PC-9 (cell line): ENCODE results near the gene UBE2C.

ENCODE experiments used
- EZH2 ChIP-seq: fragments of 200-600 bp; sonication (generic); IDR thresholded peaks from 2 replicates; pipeline ENCODE4 v1.8.0; 2017; ENCODE audit warnings: antibody characterized with exemption, low read depth
- TF ChIP-seq, protein P1 (sequence below): fragments of 200-600 bp; sonication (generic); conservative IDR thresholded peaks from 2 replicates; pipeline ENCODE4 v1.6.1; 2017; ENCODE audit warnings: mixed run types, antibody characterized with exemption, mild to moderate bottlenecking, moderate library complexity

DNA sequence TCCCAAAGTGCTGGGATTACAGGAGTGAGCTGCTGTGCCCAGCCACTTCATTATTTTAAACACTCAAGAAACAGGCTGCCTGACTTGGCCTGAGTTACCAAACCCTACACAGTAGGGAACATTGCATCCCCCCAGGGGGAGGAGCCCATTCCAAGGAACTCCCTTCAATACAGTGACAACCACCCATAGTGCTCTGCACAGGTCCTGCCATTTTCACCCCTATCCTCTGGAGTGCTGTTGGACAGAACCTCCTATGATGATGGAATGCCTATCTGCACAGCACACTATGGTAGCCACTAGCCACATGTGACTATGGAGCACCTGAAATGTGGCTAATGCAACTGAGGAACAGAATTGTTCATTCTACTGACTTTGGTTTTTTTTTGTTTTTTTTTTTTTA, 33.0 kb downstream of the UBE2C start:
- TF ChIP-seq, protein P1, sequence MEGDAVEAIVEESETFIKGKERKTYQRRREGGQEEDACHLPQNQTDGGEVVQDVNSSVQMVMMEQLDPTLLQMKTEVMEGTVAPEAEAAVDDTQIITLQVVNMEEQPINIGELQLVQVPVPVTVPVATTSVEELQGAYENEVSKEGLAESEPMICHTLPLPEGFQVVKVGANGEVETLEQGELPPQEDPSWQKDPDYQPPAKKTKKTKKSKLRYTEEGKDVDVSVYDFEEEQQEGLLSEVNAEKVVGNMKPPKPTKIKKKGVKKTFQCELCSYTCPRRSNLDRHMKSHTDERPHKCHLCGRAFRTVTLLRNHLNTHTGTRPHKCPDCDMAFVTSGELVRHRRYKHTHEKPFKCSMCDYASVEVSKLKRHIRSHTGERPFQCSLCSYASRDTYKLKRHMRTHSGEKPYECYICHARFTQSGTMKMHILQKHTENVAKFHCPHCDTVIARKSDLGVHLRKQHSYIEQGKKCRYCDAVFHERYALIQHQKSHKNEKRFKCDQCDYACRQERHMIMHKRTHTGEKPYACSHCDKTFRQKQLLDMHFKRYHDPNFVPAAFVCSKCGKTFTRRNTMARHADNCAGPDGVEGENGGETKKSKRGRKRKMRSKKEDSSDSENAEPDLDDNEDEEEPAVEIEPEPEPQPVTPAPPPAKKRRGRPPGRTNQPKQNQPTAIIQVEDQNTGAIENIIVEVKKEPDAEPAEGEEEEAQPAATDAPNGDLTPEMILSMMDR = no peak
- TF ChIP-seq EZH2 = no peak
